HTERT RPE-1 (cell line): ENCODE results near the gene REC8.

Source experiments
- in situ Hi-C: fragments of 300-500 bp; cut with MboI; formaldehyde crosslinking; loops from 4 replicates; pipeline ENCODE4 v1.14.3; 2020; ENCODE audit warnings: low sequenced_read_pairs

REC8 gene

DNA sequence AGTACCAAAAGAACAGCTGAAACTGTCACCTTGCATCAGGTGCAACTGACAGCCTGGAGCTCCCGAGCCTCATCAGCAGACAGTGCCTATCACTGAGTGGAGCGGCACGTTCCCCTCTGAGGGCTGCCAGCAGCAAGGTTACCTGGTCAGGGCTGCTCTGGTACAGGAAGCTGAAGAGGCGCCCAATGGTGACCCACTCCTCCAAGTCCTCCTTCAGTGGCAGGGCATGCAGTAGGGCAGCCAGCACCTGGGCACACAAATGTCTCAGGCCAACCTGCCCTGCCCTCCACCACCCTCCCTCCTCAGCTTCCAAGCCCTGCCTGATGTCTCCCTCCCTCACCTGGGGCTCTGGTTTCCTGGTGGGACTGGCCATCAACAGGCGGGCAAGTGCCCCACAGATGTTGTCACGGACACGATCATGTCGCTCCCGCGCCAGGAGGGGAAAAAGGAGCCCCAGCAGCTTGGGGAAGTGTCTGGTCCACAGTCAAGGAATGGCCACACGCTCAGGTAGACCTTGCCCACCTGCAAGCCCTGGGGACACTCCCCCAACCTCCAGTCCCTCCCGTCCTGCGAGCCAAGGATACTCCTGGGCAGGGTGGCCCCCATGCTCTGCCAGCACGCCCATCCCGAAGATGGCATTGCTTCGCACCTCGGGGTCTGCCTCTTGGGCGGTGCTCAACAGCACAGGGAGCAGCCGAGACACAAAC is 9.6 kb downstream of the REC8 start:
- in situ Hi-C loops, result no loop called here

DNA sequence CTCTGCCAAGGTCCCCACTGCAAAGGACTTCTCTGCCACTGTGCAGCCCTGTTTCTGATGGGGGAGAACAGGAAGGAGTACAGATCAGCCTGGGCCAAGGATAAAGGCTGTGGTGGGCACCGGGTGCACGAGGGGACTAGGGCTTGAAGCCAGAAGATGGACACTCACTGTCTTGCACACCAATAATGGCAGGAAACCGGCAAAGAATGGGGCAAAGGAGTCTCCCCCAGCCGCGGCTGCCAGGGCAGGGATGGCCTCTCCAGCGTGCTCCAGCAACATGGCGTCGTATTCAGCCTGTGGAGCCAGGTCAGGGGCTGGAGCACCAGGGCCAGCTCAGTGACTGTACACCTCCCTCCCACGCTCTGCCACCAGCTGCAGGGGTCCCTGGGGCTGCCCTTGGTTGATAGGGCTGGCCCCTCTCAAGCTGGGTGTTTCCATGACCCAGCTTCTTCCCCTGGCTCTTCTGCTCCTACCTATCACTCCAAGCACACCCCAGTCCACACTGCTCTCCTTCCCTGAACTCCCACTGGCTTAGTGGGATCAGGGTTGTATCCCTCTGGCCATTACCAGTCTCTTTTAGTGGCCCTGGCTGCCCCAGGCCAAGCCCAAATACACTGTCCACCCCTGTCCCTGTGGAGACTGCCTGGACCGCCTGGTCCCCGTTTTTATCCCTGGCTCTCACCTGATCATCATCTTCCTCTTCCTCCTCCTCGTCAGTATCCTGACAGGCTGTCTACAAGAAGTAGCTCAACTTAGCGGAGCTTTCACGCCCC is 10.4 kb downstream of the REC8 start:
- in situ Hi-C loops, result no loop called here

DNA sequence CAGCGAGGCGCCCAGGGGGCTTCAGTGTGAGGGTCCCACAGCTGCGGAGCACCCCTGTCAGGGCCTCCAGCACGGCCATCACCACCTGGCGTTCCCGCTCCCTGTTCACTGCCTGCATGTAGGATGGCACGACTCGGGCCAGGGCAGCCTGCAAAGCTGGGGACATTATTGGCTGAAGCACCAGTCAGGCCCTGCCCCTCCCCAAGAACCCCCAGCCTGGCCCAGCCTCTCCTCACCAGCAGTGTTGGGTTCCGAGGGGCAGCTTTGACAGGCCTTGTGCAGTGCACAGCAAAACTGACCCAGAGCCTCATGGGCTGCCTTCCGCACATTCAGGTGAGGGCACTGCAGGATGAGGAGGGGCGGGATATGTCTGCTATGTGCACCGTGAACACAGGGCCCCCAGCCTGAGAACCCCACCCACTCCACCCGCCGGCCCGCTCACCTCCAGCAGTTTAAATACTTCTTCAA is 11.2 kb downstream of the REC8 start:
- in situ Hi-C loops, result no loop called here

DNA sequence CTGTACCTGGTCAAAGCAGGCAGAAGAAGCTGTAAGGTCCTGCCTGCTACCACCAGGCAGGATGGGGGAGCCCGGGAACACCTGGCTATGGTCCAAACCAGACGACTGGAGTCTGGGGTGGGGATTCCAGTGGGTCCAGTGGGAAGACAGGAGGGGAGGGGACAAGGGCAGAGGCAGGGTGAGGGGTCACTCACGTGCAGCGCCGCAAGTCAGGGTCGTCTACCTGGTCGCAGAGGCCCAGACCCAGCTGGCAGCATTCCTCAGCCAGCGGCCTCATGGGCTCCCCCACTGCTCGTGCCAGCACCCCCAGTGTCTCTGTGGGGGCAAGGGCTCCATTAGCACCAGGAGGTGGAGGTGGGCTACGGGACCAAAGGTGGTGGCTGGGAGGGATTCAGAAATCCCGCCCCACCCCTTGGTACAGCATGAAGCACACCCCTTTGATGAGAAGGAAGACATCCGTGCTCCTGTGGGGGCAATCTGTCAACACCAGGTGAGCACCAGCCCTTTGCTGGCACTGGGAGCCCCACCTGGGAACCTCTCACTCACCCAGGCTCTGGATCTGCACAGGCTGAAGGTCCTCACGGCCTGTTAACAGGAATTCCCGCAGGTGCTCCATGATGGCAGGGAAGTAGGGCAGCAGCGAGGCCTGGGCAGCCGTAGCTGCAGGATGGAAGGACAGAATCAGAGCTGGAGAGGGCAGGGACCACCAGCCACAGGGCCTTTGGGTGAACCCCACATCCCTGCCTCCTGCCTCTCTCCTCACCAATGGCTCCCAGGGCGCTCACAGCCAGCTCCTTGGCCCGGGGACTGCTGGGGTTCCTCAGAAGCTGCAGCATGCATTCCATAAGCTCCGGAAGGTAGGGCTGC is 12.5 kb downstream of the REC8 start:
- in situ Hi-C loops, result no loop called here

DNA sequence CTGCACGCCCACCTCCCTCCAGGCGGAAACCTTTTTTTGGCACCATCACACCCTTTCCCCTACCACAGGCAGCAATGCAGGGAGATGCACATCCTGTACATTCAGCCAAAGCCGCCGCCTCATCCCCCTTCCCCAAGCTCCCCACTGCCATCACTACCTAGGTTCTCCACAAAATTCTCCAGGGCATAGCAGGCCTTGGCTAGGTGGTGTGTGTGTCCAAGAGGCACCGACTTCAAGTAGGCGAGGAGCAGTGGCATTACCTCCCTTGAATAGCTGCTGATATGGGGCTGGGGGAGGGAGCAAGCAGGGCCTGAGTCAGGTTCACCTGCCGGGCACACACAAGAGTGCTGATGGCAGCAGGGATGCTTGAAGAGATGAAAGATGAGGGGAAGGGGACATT is 13.1 kb downstream of the REC8 start:
- in situ Hi-C loops, result no loop called here

DNA sequence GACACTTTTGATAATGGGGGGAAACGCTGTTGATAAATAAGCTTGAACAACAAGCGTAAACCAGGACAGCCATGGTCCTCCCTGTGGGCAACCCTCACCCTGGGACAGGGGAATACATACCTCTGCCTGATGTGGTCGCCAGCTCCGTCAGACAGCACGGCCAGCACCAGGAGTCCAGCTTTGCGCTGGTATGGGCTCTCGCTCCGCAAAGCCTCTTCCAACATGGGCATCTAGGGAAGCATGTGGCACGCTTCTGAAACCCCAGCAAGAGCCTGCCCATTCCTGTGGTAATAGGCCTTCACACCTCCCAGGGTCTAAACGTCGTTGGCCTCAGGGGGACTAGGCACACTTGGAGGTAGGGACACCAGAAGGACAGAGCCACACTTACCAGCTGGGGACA is 13.9 kb downstream of the REC8 start:
- in situ Hi-C loops, result no loop called here

DNA sequence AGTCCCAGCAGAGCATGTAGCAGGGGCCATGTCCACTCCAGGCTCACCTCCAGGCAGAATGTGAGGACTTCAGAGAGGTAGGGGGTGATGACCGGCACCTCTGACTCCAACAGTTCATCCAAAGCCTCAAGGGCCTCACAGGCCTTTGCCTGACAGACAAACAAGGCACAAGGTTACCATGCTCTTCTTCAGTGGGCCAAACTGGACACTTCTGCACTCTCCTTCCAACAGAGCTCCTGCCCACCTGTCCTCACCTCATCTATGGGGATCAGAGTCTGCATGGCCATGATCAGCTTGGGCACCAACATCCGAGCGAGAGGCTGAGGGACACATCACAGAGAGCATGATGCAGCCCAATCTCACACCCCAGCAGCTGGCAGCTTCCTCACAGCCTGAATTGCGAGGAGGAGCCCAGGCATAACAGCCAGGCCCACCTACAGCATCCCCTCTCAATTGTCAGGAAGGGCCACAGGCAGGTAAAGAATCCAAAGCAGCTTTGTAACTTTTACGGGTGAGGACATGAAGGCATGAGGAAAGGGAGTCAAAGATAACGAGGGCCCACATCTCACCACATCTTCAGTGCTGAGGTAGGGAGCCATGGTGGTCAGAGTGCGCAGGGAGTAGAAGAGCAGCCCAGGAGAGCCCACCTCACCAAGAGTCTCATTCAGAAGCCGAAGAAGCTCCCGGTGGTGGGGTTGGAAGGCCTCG is 15.1 kb downstream of the REC8 start:
- in situ Hi-C loops, result no loop called here

DNA sequence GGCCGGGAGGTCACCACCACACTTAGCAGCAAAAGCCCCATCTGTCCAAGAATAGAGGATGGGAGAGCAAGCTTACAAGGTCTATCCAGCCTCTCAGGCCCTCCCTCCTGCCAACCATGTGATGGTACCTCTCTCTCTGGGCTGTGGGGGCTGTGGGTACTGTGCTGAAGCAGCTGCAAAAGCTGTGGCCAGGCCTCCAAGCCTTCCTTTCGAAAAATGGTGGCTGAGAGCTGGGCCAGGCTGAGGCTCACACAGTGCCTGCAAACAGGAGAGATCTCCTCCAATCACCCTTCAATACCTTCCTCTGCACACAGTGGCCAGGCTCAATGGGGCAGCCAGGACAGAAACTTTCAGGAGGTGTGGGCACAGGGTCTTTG is 15.6 kb downstream of the REC8 start:
- in situ Hi-C loops, result no loop called here

DNA sequence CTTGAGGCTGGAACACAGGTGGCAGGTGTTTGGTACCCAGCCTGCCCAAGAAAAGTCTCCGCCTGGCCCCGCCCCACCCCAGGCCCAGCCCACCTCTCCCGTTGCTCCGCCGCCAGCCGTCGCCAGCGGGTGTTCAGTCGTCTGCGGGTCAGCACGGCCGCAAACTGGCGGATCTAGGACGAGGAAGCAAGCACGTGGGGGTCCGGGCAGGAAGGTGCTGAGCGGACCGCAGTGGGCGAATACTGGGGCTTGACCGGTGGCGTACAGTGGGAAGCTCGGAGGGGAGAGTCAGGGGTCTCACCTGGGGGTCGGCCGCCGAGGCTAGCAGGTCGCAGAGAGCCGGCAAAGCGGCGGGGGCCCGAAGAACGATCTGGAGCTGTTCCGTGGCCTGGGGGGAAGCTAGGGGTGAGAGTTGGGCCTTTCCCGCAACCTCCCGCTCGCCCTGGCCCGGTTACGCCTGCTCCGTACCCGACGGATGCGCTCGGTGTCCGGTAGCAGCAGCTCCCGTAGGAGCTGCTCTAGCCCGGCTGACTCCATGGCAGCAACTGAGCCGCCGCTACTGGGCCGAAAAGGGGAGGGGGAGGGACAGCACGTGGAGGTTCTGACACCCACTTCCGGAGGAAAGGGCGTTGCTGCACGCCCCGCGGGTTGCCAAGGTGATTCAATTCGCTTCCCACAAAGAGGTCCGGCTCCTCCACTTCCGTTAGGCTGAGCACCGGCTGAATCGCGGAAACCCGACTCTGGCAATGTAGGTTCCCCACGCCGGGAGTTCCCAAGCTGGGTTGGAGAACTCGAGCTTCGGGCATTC is 16.6 kb downstream of the REC8 start, which contains the start of gene IPO4:
Gene IPO4, minus strand, starts transcription at position 566 of the 808 bp plus-strand sequence. Its CDS starts 29 bp downstream, at position 537.
- in situ Hi-C loops, result no loop called here

DNA sequence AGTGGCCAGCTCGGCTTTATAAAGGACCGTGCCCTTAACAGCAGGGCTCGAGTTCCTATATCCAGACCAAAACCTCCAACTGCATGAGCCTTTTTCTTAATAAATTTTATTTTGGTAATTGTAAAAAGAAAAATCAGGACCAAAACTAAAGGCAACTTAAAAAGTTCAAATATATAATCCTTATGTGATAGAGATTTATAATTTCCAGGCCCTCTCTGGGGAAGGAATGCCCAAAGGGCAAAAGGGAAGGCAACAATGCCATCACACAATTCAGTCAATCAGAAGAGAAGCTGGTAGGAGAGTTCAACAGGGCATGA is 17.1 kb downstream of the REC8 start:
- in situ Hi-C loops, result no loop called here

DNA sequence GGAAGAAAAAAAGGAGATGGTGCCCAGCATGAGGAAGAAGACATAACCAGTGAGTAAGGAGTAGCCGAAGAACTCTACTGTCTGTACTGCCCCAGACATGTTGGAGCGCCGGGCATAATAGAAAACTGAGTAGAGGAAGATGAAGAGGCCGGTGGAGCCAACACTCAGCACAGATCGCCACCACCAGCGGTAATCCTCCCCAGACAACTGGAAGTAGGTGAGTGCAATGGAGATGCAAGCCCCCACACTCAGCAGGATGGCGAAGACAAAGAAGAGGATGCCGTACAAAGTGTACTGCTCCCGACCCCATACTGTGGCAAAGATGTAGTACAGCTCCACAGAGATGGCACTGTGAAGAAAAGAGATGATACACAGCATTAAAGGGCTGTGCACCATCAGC is 17.6 kb downstream of the REC8 start:
- in situ Hi-C loops, result no loop called here

DNA sequence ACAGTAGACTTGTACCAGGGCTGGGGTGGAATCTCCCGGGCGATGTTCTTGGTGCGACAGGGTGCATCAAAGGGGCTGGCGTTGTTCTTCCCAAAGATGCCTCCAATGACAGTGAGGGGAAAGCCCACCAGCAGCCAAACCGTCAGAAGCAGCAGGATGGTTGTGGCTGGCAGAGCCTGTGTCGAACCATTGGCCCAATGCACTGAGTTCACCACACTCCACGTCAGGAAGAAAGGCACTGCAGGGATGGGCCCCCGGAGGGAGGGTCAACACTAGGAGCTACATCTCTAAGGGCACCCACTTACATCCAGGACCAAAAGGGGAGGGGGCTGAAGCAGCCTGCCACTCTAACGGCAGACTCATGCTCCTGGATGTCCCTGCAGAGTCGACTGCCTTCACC is 18.5 kb downstream of the REC8 start:
- in situ Hi-C loops, result no loop called here

DNA sequence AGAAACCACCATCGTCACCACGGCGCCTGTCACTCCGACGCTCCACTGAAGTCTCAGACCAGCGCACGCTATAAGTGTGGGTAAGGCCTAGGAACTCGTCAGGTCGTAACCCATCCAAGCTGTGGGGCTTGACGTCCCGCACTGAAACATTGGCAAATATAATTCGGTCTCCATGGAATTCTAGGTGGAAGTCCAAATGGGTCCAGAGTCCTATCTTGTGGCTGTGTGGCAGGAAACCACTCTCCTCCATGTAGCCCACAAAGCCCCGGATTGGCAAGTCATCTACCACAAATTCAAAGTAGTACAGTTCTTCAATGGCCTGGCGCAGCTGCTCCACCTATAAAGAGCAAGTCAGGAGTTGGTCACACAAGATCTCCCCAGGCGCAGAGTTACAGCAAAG is 21.1 kb downstream of the REC8 start:
- in situ Hi-C loops, result no loop called here

DNA sequence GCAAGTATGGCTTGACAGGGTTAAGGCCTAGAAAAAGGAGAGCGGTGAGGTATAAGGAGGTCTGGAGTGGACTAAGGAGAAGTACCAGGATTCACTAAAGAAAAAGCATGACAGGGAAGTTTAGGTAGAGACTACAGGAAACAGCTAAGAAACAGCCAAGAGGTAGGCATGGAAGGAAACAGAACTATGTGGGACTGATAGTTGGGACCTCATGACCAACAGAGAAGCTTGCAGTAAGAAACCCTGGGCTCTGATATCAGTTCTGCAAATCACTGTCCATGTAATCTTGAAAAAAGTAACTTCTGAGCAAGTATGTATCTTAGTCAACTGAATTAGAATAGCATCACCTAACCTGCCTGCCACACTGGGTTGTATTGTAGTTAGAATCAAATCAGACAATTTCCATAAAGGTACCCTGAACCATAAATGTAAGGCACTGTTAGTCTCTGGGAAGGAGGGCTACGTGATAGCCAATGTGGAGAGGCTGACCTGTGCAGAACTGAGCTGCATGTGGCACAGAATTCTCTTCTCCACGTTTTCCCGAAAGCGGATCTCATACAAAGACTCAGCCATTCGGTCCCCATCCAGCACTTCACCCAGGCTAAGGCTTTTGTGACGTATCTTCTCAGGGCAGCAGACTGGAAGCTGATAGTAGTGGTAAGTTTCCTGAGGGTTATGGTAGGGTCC is 22.4 kb downstream of the REC8 start:
- in situ Hi-C loops, result no loop called here

DNA sequence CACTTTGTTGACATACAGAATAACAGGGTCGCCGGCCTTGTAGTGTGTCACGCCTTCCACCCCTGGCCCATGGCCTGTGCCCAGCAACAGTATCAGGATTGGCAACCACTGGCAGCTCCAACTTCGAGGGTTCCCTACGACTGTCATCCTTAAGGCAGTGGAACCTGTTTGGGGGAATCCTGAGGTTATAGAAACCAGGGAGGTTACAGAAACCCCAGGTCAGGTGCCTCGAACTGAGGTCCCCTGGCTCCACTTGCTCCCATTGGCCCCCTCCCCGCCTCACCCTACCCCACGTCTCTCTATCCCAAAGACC is 22.9 kb downstream of the REC8 start:
- in situ Hi-C loops, result no loop called here

DNA sequence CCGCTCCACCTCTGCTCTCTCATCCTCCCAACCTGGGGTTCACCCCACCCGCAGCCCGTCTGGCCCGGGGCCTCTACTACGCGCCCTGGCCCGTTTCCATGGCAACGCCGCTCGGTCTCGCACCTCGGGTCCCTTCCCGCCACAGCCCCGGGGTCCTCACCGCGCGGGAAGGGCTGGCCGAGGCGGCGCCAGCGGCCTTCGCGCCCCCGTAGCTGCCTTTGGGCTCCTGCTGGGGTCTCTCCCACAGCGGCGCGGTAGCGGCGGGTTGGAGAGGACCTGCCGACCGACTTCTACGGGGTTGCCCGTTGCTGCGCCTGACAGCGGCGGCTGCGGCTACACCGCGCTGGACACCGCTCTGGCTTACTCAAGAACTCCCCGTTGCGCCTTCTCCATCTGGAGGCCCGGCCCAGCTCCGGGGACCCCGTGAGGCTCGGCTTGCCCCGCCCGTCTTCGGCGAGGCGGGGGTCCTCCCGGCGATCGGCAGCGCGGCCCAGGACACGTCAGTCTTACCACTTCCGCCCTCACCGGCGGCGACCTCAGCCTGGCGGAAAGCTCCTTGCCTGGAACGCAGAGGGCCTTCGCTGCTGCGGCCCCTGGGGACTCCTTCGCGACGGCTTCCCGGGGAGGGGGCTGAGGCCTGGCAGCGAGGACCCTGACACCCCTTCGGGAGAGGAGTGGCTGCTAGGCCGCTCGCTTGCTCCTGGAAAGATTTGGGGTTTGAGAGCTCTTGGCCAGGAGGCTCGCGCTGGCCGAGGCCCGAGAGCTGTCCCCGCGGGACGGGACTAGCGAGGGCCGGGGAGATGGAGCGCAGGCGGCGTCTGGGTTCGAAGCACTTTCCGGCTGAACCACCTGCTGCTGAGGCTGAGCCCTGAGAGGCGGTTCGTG is 23.5 kb downstream of the REC8 start, which contains the start of gene TM9SF1:
Gene TM9SF1, minus strand, starts transcription at position 256 of the 885 bp plus-strand sequence. CDS start 422 bp downstream, outside the sequence.
- in situ Hi-C loops, result no loop called here

DNA sequence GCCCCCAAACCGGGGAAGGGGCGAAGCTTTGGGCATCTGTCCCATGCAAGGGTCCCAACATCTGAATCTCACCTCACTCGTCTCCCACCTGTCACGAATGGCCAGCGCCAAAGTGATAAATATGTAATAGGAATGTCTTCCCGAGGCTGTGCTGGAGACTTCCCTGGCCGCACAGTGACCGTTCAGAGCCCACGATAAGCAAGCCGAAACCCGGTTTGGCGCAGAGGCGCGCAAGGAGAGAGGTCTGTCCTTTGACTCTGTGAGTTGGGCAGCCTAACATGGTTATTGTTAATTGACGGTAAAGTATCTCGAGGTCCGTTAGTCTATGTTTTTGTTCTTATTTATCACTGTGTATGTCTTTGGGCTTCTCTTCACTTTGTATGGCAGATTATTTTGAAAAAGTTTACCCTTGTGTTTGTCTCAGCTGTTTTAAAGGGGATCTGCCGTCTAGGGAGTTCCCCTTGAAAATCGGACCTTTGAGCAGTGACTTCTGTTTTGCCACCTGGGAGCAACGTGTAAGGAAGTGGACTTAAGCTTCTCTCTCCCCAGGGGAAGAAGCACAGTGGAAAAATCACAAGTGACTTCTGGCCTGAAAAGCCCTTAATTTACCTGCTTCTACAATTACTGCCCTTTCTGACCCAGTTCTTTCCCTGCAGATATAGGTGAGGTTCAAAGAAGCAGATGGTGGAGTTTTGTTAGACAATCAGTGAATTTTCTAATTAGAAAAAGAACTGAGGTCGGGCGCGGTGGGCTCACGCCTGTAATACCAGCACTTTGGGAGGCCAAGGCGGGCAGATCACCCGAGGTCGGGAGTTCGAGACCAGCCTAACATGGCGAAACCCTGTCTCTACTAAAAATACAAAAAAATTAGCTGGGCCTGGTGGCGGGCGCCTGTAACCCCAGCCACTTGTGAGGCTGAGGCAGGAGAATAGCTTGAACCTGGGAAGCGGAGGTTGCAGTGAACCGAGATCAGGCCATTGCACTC is 24.5 kb downstream of the REC8 start:
- in situ Hi-C loops, result no loop called here
